Stimulated activated naive CD8-positive, alpha-beta T cell treated with anti-CD3 and anti-CD28 coated beads, Interleukin-15, amount 100 ng/mL, for 72 hours (primary cell): Measurements from ENCODE around the gene POU3F4.

Source experiments
- ATAC-seq: fragments of 150-1000 bp; cut with Tn5 transposase; 2 replicates; pipeline ENCODE4 v1.10.0; 2021; ENCODE audit warnings: mild to moderate bottlenecking, moderate library complexity
- DNase-seq, 2 donors: peaks; one replicate each; pipeline ENCODE4 v3.0.0; 2021 to 2022
- H3K27ac Mint-ChIP-seq, 2 donors: one replicate each; pipeline ENCODE4 v1.8.0; 2022; ENCODE audit warnings: mild to moderate bottlenecking in 2 of 2, mixed read lengths in 2 of 2, moderate library complexity in 2 of 2
- H3K27me3 Mint-ChIP-seq: one replicate; pipeline ENCODE4 v1.8.0; 2022; ENCODE audit warnings: mixed read lengths
- H3K4me1 Mint-ChIP-seq: one replicate; pipeline ENCODE4 v1.8.0; 2022; ENCODE audit warnings: mild to moderate bottlenecking, mixed read lengths
- H3K4me3 Mint-ChIP-seq, 2 donors: one replicate each; pipeline ENCODE4 v1.8.0; 2022; ENCODE audit warnings: mild to moderate bottlenecking in 2 of 2, mixed read lengths in 2 of 2, moderate library complexity in 1 of 2
- H3K9me3 Mint-ChIP-seq, 2 donors: one replicate each; pipeline ENCODE4 v1.8.0; 2022; ENCODE audit warnings: mixed read lengths in 2 of 2

Gene POU3F4

GRCh38 chrX:83508006-83508405 is at the start of gene POU3F4:
POU3F4 (plus strand) TSS chrX:83508290; CDS start chrX:83508325, 35 bp downstream.
- H3K27ac Mint-ChIP-seq: no peak within 1 kb of the TSS
- H3K4me1 Mint-ChIP-seq: peaks cover 13% of the 10 kb centered on the region
- DNase-seq: no peak
- H3K27me3 Mint-ChIP-seq: peaks cover 71% of the 10 kb centered on the region
- no peak for ATAC-seq
- peak within 1 kb of the TSS in 1 of 2 donors; percentile 54 for H3K4me3 Mint-ChIP-seq
- peaks cover 0 to 10% of the 10 kb centered on the region in 2 donors for H3K9me3 Mint-ChIP-seq

GRCh38 chrX:83469551-83469950 is 38.5 kb upstream of the POU3F4 start:
- DNase-seq (no peak), ATAC-seq (no peak)
- Mint-ChIP-seq H3K27me3 (no peaks in the 10 kb centered on the region), H3K27ac (no peak overlapping the region), H3K9me3 (no peaks in the 10 kb centered on the region), H3K4me3 (no peak overlapping the region), H3K4me1 (no peaks in the 10 kb centered on the region)

GRCh38 chrX:83495898-83496297 is 12.2 kb upstream of the POU3F4 start:
- H3K4me1 Mint-ChIP-seq: no peaks in the 10 kb centered on the region
- H3K27ac Mint-ChIP-seq: no peak overlapping the region
- H3K9me3 Mint-ChIP-seq: no peaks in the 10 kb centered on the region
- ATAC-seq: no peak
- no peak for DNase-seq
- H3K4me3 Mint-ChIP-seq: no peak overlapping the region
- peaks cover 2% of the 10 kb centered on the region for H3K27me3 Mint-ChIP-seq

GRCh38 chrX:83501003-83501402 is 7.1 kb upstream of the POU3F4 start:
- Mint-ChIP-seq H3K4me3 (no peak overlapping the region), H3K27me3 (peaks cover 32% of the 10 kb centered on the region), H3K9me3 (no peaks in the 10 kb centered on the region), H3K27ac (no peak overlapping the region), H3K4me1 (no peaks in the 10 kb centered on the region)
- DNase-seq (no peak), ATAC-seq (no peak)

GRCh38 chrX:83501530-83501929 is 6.6 kb upstream of the POU3F4 start:
- Mint-ChIP-seq H3K9me3 (no peaks in the 10 kb centered on the region), H3K4me1 (no peaks in the 10 kb centered on the region), H3K27me3 (peaks cover 32% of the 10 kb centered on the region), H3K27ac (no peak overlapping the region), H3K4me3 (no peak overlapping the region)
- no peak for DNase-seq
- no peak for ATAC-seq

GRCh38 chrX:83504721-83505479 is 3.2 kb upstream of the POU3F4 start:
- Mint-ChIP-seq H3K27ac (no peak overlapping the region), H3K4me3 (no peak overlapping the region), H3K9me3 (peaks cover 0 to 10% of the 10 kb centered on the region in 2 donors), H3K4me1 (peaks cover 10% of the 10 kb centered on the region), H3K27me3 (peaks cover 65% of the 10 kb centered on the region)
- ATAC-seq (no peak), DNase-seq (no peak)

GRCh38 chrX:83508526-83509253 is 600 bp downstream of the POU3F4 start:
- Mint-ChIP-seq H3K9me3 (peaks cover 0 to 10% of the 10 kb centered on the region in 2 donors), H3K27me3 (peaks cover 71% of the 10 kb centered on the region), H3K27ac (no peak overlapping the region), H3K4me1 (peaks cover 13% of the 10 kb centered on the region), H3K4me3 (peak overlapping the region in 1 of 2 donors; percentile 54)
- DNase-seq: no peak
- ATAC-seq: no peak

GRCh38 chrX:83509254-83509801 is 1.2 kb downstream of the POU3F4 start:
- Mint-ChIP-seq H3K4me3 (peak overlapping the region; percentile 14 to 54), H3K9me3 (peaks cover 0 to 10% of the 10 kb centered on the region in 2 donors), H3K4me1 (peaks cover 13% of the 10 kb centered on the region), H3K27me3 (peaks cover 66% of the 10 kb centered on the region), H3K27ac (no peak overlapping the region)
- ATAC-seq (no peak), DNase-seq (no peak)

GRCh38 chrX:83510510-83511062 is 2.5 kb downstream of the POU3F4 start:
- no peak overlapping the region for H3K27ac Mint-ChIP-seq
- peaks cover 0 to 10% of the 10 kb centered on the region in 2 donors for H3K9me3 Mint-ChIP-seq
- ATAC-seq: no peak
- no peak overlapping the region for H3K4me3 Mint-ChIP-seq
- peaks cover 58% of the 10 kb centered on the region for H3K27me3 Mint-ChIP-seq
- H3K4me1 Mint-ChIP-seq: peaks cover 13% of the 10 kb centered on the region
- no peak for DNase-seq

- H3K27me3 Mint-ChIP-seq: peaks cover 58% of the 10 kb centered on the region
- H3K9me3 Mint-ChIP-seq: peaks cover 0 to 10% of the 10 kb centered on the region in 2 donors
- no peak overlapping the region for H3K27ac Mint-ChIP-seq
- ATAC-seq (no peak), DNase-seq (no peak)
- no peak overlapping the region for H3K4me3 Mint-ChIP-seq
- H3K4me1 Mint-ChIP-seq: peaks cover 13% of the 10 kb centered on the region
These were observed 3.1 kb downstream of the POU3F4 start for GRCh38 chrX:83511208-83511607.

- Mint-ChIP-seq H3K27me3 (peaks cover 53% of the 10 kb centered on the region), H3K9me3 (peaks cover 0 to 10% of the 10 kb centered on the region in 2 donors), H3K4me3 (no peak overlapping the region), H3K4me1 (peaks cover 13% of the 10 kb centered on the region), H3K27ac (no peak overlapping the region)
- DNase-seq: no peak
- ATAC-seq: no peak
These were observed 4.0 kb downstream of the POU3F4 start for GRCh38 chrX:83512111-83512510.

GRCh38 chrX:83516597-83516996 is 8.5 kb downstream of the POU3F4 start:
- Mint-ChIP-seq H3K4me1 (no peaks in the 10 kb centered on the region), H3K9me3 (no peaks in the 10 kb centered on the region), H3K27ac (no peak overlapping the region), H3K27me3 (peaks cover 8% of the 10 kb centered on the region), H3K4me3 (no peak overlapping the region)
- DNase-seq: no peak
- ATAC-seq: no peak

- DNase-seq (no peak), ATAC-seq (no peak)
- Mint-ChIP-seq H3K4me3 (no peak overlapping the region), H3K27me3 (no peaks in the 10 kb centered on the region), H3K4me1 (no peaks in the 10 kb centered on the region), H3K9me3 (no peaks in the 10 kb centered on the region), H3K27ac (no peak overlapping the region)
These were observed 13.8 kb downstream of the POU3F4 start for GRCh38 chrX:83521905-83522304.

GRCh38 chrX:83529950-83530349 is 21.9 kb downstream of the POU3F4 start:
- Mint-ChIP-seq H3K4me1 (no peaks in the 10 kb centered on the region), H3K4me3 (no peak overlapping the region), H3K9me3 (no peaks in the 10 kb centered on the region), H3K27me3 (no peaks in the 10 kb centered on the region), H3K27ac (no peak overlapping the region)
- ATAC-seq (no peak), DNase-seq (no peak)

GRCh38 chrX:83535417-83536196 is 27.5 kb downstream of the POU3F4 start:
- ATAC-seq (no peak), DNase-seq (no peak)
- H3K9me3 Mint-ChIP-seq: no peaks in the 10 kb centered on the region
- no peak overlapping the region for H3K4me3 Mint-ChIP-seq
- H3K27me3 Mint-ChIP-seq: no peaks in the 10 kb centered on the region
- no peak overlapping the region for H3K27ac Mint-ChIP-seq
- no peaks in the 10 kb centered on the region for H3K4me1 Mint-ChIP-seq
